ENCODE measurements around the gene GAK.
A peak's percentile ranks its signal among the peaks of the same experiment; 100 is the strongest.

GAK gene

GRCh38 chr4:855880-856224 lies 76.3 kb downstream of the GAK start:
- no peak for ATAC-seq (ENCODE audit: low read depth)
- no peak overlapping the region for H3K27ac ChIP-seq (ENCODE audit: poor library complexity, severe bottlenecking)
- no peaks in the 10 kb centered on the region for H3K9me3 ChIP-seq (ENCODE audit: severe bottlenecking)
- H3K4me3 ChIP-seq (ENCODE audit: severe bottlenecking) = no peak overlapping the region
- no peak for TF ChIP-seq CTCF (IDR thresholded peaks at IDR 0.05; ENCODE audit: poor library complexity, severe bottlenecking)
- DNase-seq (ENCODE audit: low spot score) = peak; percentile 34
- no peaks in the 10 kb centered on the region for H3K27me3 ChIP-seq (ENCODE audit: insufficient read depth, poor library complexity, severe bottlenecking)
- H3K4me1 ChIP-seq (ENCODE audit: insufficient read depth, poor library complexity, severe bottlenecking) = no peaks in the 10 kb centered on the region
- H3K36me3 ChIP-seq (ENCODE audit: low read depth) = peaks cover 29% of the 10 kb centered on the region

- no peak overlapping the region for H3K27ac ChIP-seq (ENCODE audit: poor library complexity, severe bottlenecking)
- no peaks in the 10 kb centered on the region for H3K9me3 ChIP-seq (ENCODE audit: severe bottlenecking)
- no peaks in the 10 kb centered on the region for H3K4me1 ChIP-seq (ENCODE audit: insufficient read depth, poor library complexity, severe bottlenecking)
- H3K27me3 ChIP-seq (ENCODE audit: insufficient read depth, poor library complexity, severe bottlenecking) = no peaks in the 10 kb centered on the region
- peaks cover 23% of the 10 kb centered on the region for H3K36me3 ChIP-seq (ENCODE audit: low read depth)
- no peak overlapping the region for H3K4me3 ChIP-seq (ENCODE audit: severe bottlenecking)
- TF ChIP-seq CTCF (IDR thresholded peaks at IDR 0.05; ENCODE audit: poor library complexity, severe bottlenecking) = no peak
- no peak for ATAC-seq (ENCODE audit: low read depth)
- DNase-seq (ENCODE audit: low spot score) = peak; percentile 22
Observed at GRCh38 chr4:854356-854755, 77.8 kb downstream of the GAK start.

GRCh38 chr4:853416-853781 lies 78.7 kb downstream of the GAK start:
- Histone ChIP-seq H3K4me1 (ENCODE audit: insufficient read depth, poor library complexity, severe bottlenecking) (no peaks in the 10 kb centered on the region), H3K9me3 (ENCODE audit: severe bottlenecking) (no peaks in the 10 kb centered on the region), H3K36me3 (ENCODE audit: low read depth) (peaks cover 19% of the 10 kb centered on the region), H3K27ac (ENCODE audit: poor library complexity, severe bottlenecking) (no peak overlapping the region), H3K4me3 (ENCODE audit: severe bottlenecking) (no peak overlapping the region), H3K27me3 (ENCODE audit: insufficient read depth, poor library complexity, severe bottlenecking) (no peaks in the 10 kb centered on the region)
- ATAC-seq (ENCODE audit: low read depth) = no peak
- no peak for TF ChIP-seq CTCF (IDR thresholded peaks at IDR 0.05; ENCODE audit: poor library complexity, severe bottlenecking)
- peak; percentile 63 for DNase-seq (ENCODE audit: low spot score)

- Histone ChIP-seq H3K4me1 (ENCODE audit: insufficient read depth, poor library complexity, severe bottlenecking) (no peaks in the 10 kb centered on the region), H3K36me3 (ENCODE audit: low read depth) (peaks cover 12% of the 10 kb centered on the region; the same call in 1 of the 2 replicates), H3K27me3 (ENCODE audit: insufficient read depth, poor library complexity, severe bottlenecking) (no peaks in the 10 kb centered on the region), H3K27ac (ENCODE audit: poor library complexity, severe bottlenecking) (no peak overlapping the region), H3K9me3 (ENCODE audit: severe bottlenecking) (no peaks in the 10 kb centered on the region), H3K4me3 (ENCODE audit: severe bottlenecking) (no peak overlapping the region)
- DNase-seq (ENCODE audit: low spot score) (peak; percentile 49), ATAC-seq (ENCODE audit: low read depth) (no peak)
- TF ChIP-seq CTCF (IDR thresholded peaks at IDR 0.05; ENCODE audit: poor library complexity, severe bottlenecking) = no peak
Observed at GRCh38 chr4:851701-852430, 80.2 kb downstream of the GAK start.

- no peak overlapping the region for H3K27ac ChIP-seq (ENCODE audit: poor library complexity, severe bottlenecking)
- no peak for TF ChIP-seq CTCF (IDR thresholded peaks at IDR 0.05; ENCODE audit: poor library complexity, severe bottlenecking)
- no peak for ATAC-seq (ENCODE audit: low read depth)
Observed at GRCh38 chr4:850323-850945, 81.7 kb downstream of the GAK start.

More at GRCh38 chr4:850323-850945, 81.7 kb downstream of the GAK start:
- Histone ChIP-seq H3K4me1 (ENCODE audit: insufficient read depth, poor library complexity, severe bottlenecking) (no peaks in the 10 kb centered on the region), H3K27me3 (ENCODE audit: insufficient read depth, poor library complexity, severe bottlenecking) (no peaks in the 10 kb centered on the region), H3K36me3 (ENCODE audit: low read depth) (peaks cover 8% of the 10 kb centered on the region; the same call in 1 of the 2 replicates), H3K9me3 (ENCODE audit: severe bottlenecking) (no peaks in the 10 kb centered on the region), H3K4me3 (ENCODE audit: severe bottlenecking) (no peak overlapping the region)
- peak; percentile 29 for DNase-seq (ENCODE audit: low spot score)

All from RWPE2 (cell line).